GM23248 (cell line): ENCODE data around the gene TSPO2. TPM values are rescaled to one million over a fixed set of nuclear protein-coding genes. Genes with fewer than 3 reads are reported as not detected.
A peak's percentile ranks its signal among the peaks of the same experiment; 100 is the strongest.

Source experiments
- DNase-seq: peaks from one replicate; pipeline ENCODE4 v3.0.0-alpha.2; 2015
- H2AFZ ChIP-seq: fragments of 200-600 bp; sonication (generic); 2 replicates; pipeline ENCODE4 v1.6.1; 2016; ENCODE audit warnings: antibody characterized with exemption
- H3F3A ChIP-seq: fragments of 200-600 bp; sonication (generic); 2 replicates; pipeline ENCODE4 v1.6.1; 2016; ENCODE audit warnings: mild to moderate bottlenecking, antibody characterized with exemption, mixed run types; ENCODE audit not compliant: insufficient read depth
- H3K27ac ChIP-seq: fragments of 200-600 bp; sonication (generic); 2 replicates; pipeline ENCODE4 v1.5.1; 2016; ENCODE audit warnings: mild to moderate bottlenecking
- H3K27me3 ChIP-seq: fragments of 200-600 bp; sonication (generic); replicated peaks from 2 replicates; pipeline ENCODE4 v1.6.1; 2016; ENCODE audit warnings: mild to moderate bottlenecking; ENCODE audit not compliant: insufficient read depth
- H3K36me3 ChIP-seq: fragments of 200-600 bp; sonication (generic); 2 replicates; pipeline ENCODE4 v1.6.1; 2016; ENCODE audit warnings: low read depth, mild to moderate bottlenecking
- H3K4me1 ChIP-seq: fragments of 200-600 bp; sonication (generic); 2 replicates; pipeline ENCODE4 v1.6.1; 2016; ENCODE audit warnings: mild to moderate bottlenecking; ENCODE audit not compliant: insufficient read depth
- H3K4me2 ChIP-seq: fragments of 200-600 bp; sonication (generic); one replicate; pipeline ENCODE4 v1.6.1; 2016; ENCODE audit warnings: mild to moderate bottlenecking; ENCODE audit not compliant: unreplicated experiment
- H3K4me3 ChIP-seq: fragments of 200-600 bp; sonication (generic); 2 replicates; pipeline ENCODE4 v1.5.1; 2016; ENCODE audit warnings: mild to moderate bottlenecking
- H3K79me2 ChIP-seq: fragments of 200-600 bp; sonication (generic); 2 replicates; pipeline ENCODE4 v1.6.1; 2016; ENCODE audit warnings: mild to moderate bottlenecking; ENCODE audit not compliant: insufficient read depth
- H3K9ac ChIP-seq: fragments of 200-600 bp; sonication (generic); 2 replicates; pipeline ENCODE4 v1.6.1; 2016; ENCODE audit warnings: mild to moderate bottlenecking
- H3K9me2 ChIP-seq: fragments of 200-600 bp; sonication (generic); 2 replicates; pipeline ENCODE4 v1.6.1; 2016; ENCODE audit warnings: mixed run types, mild to moderate bottlenecking, moderate library complexity; ENCODE audit not compliant: insufficient read depth
- H3K9me3 ChIP-seq: fragments of 200-600 bp; sonication (generic); one replicate; pipeline ENCODE4 v1.6.1; 2017; ENCODE audit warnings: low read depth
- H4K20me1 ChIP-seq: fragments of 200-600 bp; sonication (generic); 2 replicates; pipeline ENCODE4 v1.6.0; 2016; ENCODE audit not compliant: insufficient read depth
- EZH2 ChIP-seq: fragments of 200-600 bp; sonication (generic); IDR thresholded peaks from 2 replicates; pipeline ENCODE4 v1.6.1; 2018; ENCODE audit warnings: antibody characterized with exemption, mild to moderate bottlenecking; ENCODE audit not compliant: insufficient read depth, poor library complexity, severe bottlenecking
- EZH2phosphoT487 ChIP-seq: fragments of 200-600 bp; sonication (generic); IDR thresholded peaks from 2 replicates; pipeline ENCODE4 v1.6.1; 2018; ENCODE audit warnings: antibody characterized with exemption, moderate library complexity, mild to moderate bottlenecking, low read depth; ENCODE audit not compliant: insufficient read depth
- WGBS, 2 experiments: methylation state at CpG; one replicate each; pipeline ENCODE4 v1.1.6; 2015 to 2017; ENCODE audit warnings: low lambda C conversion rate in 2 of 2, low coverage in 1 of 2; ENCODE audit errors: missing lambda C conversion rate in 2 of 2; 5-methylcytosine and 5-hydroxymethylcytosine counted together
- in situ Hi-C: fragments of 300-500 bp; cut with MboI; formaldehyde crosslinking; loops from 2 replicates; pipeline ENCODE4 v1.15.0; 2020
- polyA plus RNA-seq: library from polyadenylated mRNA; unstranded; fragments of >200 nt; fragmentation: Nextera tagmentation; extraction: Ambion mirVana; gene quantifications from 2 replicates; pipeline ENCODE4 v1.2.1, GENCODE V29; 2016
- total RNA-seq: library from RNA; depleted of rRNA; stranded (reverse); fragments of >200 nt; shearing (Covaris generic); gene quantifications from 2 replicates; pipeline ENCODE4 v1.2.3, GENCODE V29; 2014; rRNA removed

Gene TSPO2
- total and polyA plus RNA-seq, 2 experiments from 2014 or later = not detected

DNA sequence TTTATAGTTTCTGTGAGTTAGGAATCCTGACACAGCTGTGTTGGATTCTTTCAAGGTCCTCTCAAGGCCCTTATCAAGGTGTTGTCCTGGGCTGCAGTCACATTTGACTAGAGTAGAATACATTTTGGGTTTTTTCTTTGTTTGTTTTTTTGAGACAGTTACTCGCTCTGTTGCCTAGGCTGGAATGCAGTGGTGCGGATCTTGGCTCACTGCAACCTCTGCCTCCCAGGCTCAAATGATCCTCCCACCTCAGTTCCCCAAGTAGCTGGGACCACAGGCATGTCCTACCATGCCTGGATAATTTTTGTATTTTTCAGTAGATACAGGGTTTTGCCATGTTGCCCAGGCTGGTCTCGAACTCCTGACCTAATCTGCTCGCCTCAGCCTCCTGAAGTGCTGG, 46.2 kb downstream of the TSPO2 start:
- no peak overlapping the region for H3K27ac ChIP-seq

DNA sequence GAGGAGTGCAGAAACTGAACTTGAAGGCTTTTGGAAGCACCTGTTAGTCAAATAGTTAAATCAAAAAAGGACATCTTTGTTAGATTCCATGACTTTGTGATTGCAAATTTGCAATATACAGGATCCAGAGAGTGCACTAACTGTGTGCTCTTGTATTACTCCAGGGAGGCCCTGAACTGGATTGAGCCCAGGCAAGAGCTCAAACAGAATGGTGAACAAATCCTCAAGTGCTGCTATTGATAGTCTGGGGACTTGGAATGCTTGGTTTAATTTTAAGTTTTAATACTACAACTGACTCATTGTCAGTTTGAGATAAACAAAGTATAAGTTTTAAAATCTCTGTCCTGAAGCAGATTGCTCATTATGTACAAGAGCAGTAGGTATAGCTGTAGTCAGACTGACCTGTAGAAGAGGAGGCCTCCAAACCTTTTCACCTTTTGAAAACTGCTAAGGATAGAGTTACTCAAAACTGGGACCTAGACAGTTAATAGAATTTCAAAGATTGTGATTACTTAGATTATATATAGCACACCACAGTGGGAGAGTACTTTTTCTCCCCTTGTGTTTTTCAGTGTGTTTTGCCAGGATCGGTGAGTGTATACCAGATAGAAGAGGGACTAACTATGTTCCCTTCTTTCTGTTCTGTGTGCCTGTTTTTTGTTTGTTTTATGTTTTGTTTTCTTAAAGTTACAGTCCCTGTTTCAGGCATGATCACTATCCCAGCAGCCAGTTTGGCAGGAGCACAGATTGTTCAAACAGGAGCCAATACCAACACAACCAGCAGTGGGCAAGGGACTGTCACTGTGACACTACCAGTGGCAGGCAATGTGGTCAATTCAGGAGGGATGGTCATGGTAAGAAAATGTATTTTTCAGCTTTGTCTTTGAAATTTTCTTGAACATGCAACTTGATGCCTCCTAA, 48.8 kb downstream of the TSPO2 start:
- no peak overlapping the region for H2AFZ ChIP-seq
- no peaks in the 10 kb centered on the region for H3K9me3 ChIP-seq
- TF ChIP-seq EZH2 (no peak), EZH2phosphoT487 (no peak)
- H3K27me3 ChIP-seq = no peaks in the 10 kb centered on the region
- no peak overlapping the region for H3K27ac ChIP-seq
- no peak for DNase-seq
- H3K79me2 ChIP-seq = 0 out of 2 replicates have a peak, but pooled peaks cover 12% of the 10 kb centered on the region
- 48 to 67% methylated on average over 1 of the region's 1 CpG for WGBS, 2 experiments
- no peaks in the 10 kb centered on the region for H3K9me2 ChIP-seq
- no peaks in the 10 kb centered on the region for H3K4me1 ChIP-seq
- no peaks in the 10 kb centered on the region for H3F3A ChIP-seq
- no peak overlapping the region for H3K9ac ChIP-seq
- H3K4me2 ChIP-seq = no peak overlapping the region
- peaks cover 73% of the 10 kb centered on the region for H3K36me3 ChIP-seq
- in situ Hi-C loops = no loop called here
- H3K4me3 ChIP-seq = no peak overlapping the region
- H4K20me1 ChIP-seq = no peaks in the 10 kb centered on the region

More for the DNA sequence above, 46.2 kb downstream of the TSPO2 start:
- Histone ChIP-seq H3K4me2 (no peak overlapping the region), H2AFZ (no peak overlapping the region), H3K9ac (no peak overlapping the region), H3K36me3 (peaks cover 68% of the 10 kb centered on the region), H3K79me2 (peaks cover 16% of the 10 kb centered on the region; the same call in 1 of the 2 replicates), H3K27me3 (no peaks in the 10 kb centered on the region), H3K4me3 (no peak overlapping the region), H3K9me3 (no peaks in the 10 kb centered on the region), H4K20me1 (no peaks in the 10 kb centered on the region), H3K9me2 (no peaks in the 10 kb centered on the region), H3K4me1 (no peaks in the 10 kb centered on the region), H3F3A (no peaks in the 10 kb centered on the region)
- DNase-seq = no peak
- in situ Hi-C loops = no loop called here
- TF ChIP-seq EZH2 = no peak
- TF ChIP-seq EZH2phosphoT487 = no peak
- 95 to 96% methylated on average over 4 of the region's 4 CpGs for whole genome bisulfite sequencing, 2 experiments

DNA sequence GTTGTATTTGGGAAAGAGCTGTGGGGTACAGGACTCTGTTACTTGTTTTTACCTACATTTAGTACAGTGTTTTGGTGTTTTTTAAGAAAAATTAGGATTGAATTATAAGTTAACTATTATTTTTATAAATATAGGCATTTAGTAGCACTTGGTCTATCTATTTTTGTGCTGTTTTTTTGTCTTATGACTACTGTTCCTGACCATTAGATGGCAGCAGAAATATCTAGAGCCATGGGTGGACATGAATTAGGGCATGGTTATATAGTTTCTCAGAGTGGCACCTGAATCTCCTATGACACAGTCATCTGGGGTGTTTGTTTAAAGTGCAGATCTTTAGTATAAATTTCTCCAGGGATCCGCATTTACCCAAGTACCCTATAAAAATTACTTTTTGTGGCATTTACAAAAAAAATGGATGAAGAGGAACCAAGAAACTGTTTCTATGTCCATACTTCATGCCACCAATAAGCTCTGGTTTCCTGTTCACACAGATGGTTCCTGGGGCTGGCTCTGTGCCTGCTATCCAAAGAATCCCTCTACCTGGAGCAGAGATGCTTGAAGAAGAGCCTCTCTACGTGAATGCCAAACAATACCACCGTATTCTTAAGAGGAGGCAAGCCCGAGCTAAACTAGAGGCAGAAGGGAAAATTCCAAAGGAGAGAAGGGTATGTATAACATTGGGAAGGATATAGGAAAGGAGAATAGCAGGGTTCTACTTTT, 50.3 kb downstream of the TSPO2 start:
- Histone ChIP-seq H3K27me3 (no peaks in the 10 kb centered on the region), H3K9me3 (no peaks in the 10 kb centered on the region), H3K4me3 (no peak overlapping the region), H4K20me1 (no peaks in the 10 kb centered on the region), H3F3A (no peaks in the 10 kb centered on the region), H3K36me3 (peaks cover 72% of the 10 kb centered on the region), H3K9ac (no peak overlapping the region), H3K4me1 (no peaks in the 10 kb centered on the region), H2AFZ (no peak overlapping the region), H3K9me2 (no peaks in the 10 kb centered on the region), H3K27ac (no peak overlapping the region), H3K79me2 (0 out of 2 replicates have a peak, but pooled peaks cover 4% of the 10 kb centered on the region), H3K4me2 (no peak overlapping the region)
- WGBS, 2 experiments = 97 to 99% methylated on average over 4 of the region's 4 CpGs
- in situ Hi-C loops = no loop called here
- peak; percentile 54 for DNase-seq
- no peak for TF ChIP-seq EZH2
- no peak for TF ChIP-seq EZH2phosphoT487

DNA sequence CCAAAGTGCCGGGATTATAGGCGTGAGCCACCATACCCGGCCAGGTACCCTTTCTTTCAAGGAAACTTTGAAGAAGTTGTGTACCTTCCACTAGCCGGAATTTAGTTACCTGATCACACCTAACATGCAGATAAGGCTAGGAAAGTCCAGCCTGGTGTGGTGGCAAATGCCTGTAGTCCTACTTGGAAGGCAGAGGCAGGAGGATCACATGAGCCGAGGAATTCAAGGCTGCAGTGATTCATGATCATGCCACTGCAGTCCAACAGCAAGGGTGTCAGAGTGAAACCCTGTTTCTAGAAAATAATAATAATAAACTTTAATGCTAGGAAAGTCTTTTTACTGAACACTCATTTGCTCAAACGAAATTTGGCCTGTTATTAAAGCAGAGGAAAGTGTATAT, 51.5 kb downstream of the TSPO2 start:
- no peak overlapping the region for H2AFZ ChIP-seq
- H3K27ac ChIP-seq = no peak overlapping the region
- no peaks in the 10 kb centered on the region for H4K20me1 ChIP-seq
- H3K9me2 ChIP-seq = no peaks in the 10 kb centered on the region
- H3K4me1 ChIP-seq = no peaks in the 10 kb centered on the region
- in situ Hi-C loops = no loop called here
- peak; percentile 8 for DNase-seq
- no peaks in the 10 kb centered on the region for H3F3A ChIP-seq
- 91 to 94% methylated on average over 6 of the region's 6 CpGs for WGBS, 2 experiments
- no peaks in the 10 kb centered on the region for H3K9me3 ChIP-seq
- TF ChIP-seq EZH2phosphoT487 (no peak), EZH2 (no peak)
- H3K36me3 ChIP-seq = peaks cover 81% of the 10 kb centered on the region
- no peak overlapping the region for H3K9ac ChIP-seq
- H3K27me3 ChIP-seq = no peaks in the 10 kb centered on the region
- no peak overlapping the region for H3K4me3 ChIP-seq
- H3K4me2 ChIP-seq = no peak overlapping the region
- no peaks in the 10 kb centered on the region for H3K79me2 ChIP-seq

Other genes with a start within 250 kb of the TSPO2 start
- not detected in 2 replicates for gene UNC5CL, start 3.2 kb upstream of the TSPO2 start, total RNA-seq
- not detected in 2 replicates for gene UNC5CL, start 3.2 kb upstream of the TSPO2 start, polyA plus RNA-seq
- gene APOBEC2, start 10.7 kb downstream of the TSPO2 start, total RNA-seq = not detected in 2 replicates
- not detected in 2 replicates for gene APOBEC2, start 10.7 kb downstream of the TSPO2 start, polyA plus RNA-seq
- 4.5 and 11.6 TPM in 2 replicates for gene OARD1, start 29.9 kb downstream of the TSPO2 start, total RNA-seq
- 18.6 TPM in 2 replicates for gene OARD1, start 29.9 kb downstream of the TSPO2 start, polyA plus RNA-seq
- gene NFYA, start 30.5 kb downstream of the TSPO2 start, total RNA-seq = 8.8 and 9.5 TPM in 2 replicates
- 9.4 and 9.8 TPM in 2 replicates for gene NFYA, start 30.5 kb downstream of the TSPO2 start, polyA plus RNA-seq
- gene TREML1, start 111.9 kb downstream of the TSPO2 start, total RNA-seq = not detected in 2 replicates
- gene TREML1, start 111.9 kb downstream of the TSPO2 start, polyA plus RNA-seq = not detected in 2 replicates
- not detected in 2 replicates for gene TREM2, start 120.6 kb downstream of the TSPO2 start, total RNA-seq
- not detected in 2 replicates for gene TREM2, start 120.6 kb downstream of the TSPO2 start, polyA plus RNA-seq
- not detected in 2 replicates for gene TREML2, start 158.7 kb downstream of the TSPO2 start, total RNA-seq
- gene TREML2, start 158.7 kb downstream of the TSPO2 start, polyA plus RNA-seq = not detected in 2 replicates
- gene TREML4, start 185.9 kb downstream of the TSPO2 start, total RNA-seq = not detected in 2 replicates
- gene TREML4, start 185.9 kb downstream of the TSPO2 start, polyA plus RNA-seq = not detected in 2 replicates
- not detected in 2 replicates for gene TREM1, start 244.2 kb downstream of the TSPO2 start, total RNA-seq
- gene TREM1, start 244.2 kb downstream of the TSPO2 start, polyA plus RNA-seq = not detected in 2 replicates